ENCODE data around the gene UBR3. TPM values are rescaled to one million over a fixed set of nuclear protein-coding genes. Genes with fewer than 3 reads are reported as not detected.

The UBR3 gene
- total RNA-seq, result 46.0 and 49.8 TPM in 2 replicates

GRCh38 chr2:169827272-169828140 is at the start of gene UBR3:
TSS of gene UBR3 (plus strand) at chr2:169827454. CDS start at chr2:169827508, 54 bp downstream.

GRCh38 chr2:169798718-169799592 is 28.3 kb upstream of the UBR3 start, which contains the start of gene SSB:
TSS of gene SSB (plus strand) at chr2:169798871. CDS start at chr2:169800961, 2,090 bp downstream.

GRCh38 chr2:169824373-169825333 is 2.6 kb upstream of the UBR3 start, which contains the start of gene METTL5:
TSS of gene METTL5 (minus strand) at chr2:169824905. CDS start at chr2:169824597, 308 bp downstream.

Other genes starting within 250 kb of the UBR3 start
- gene PPIG, start 243.1 kb upstream of the UBR3 start, total RNA-seq, result 30.7 and 32.4 TPM in 2 replicates
- not detected in 2 replicates for gene CFAP210, start 133.0 kb upstream of the UBR3 start, total RNA-seq
- 1.5 and 1.8 TPM in 2 replicates for gene PHOSPHO2, start 133.0 kb upstream of the UBR3 start, total RNA-seq
- 2.4 and 3.3 TPM in 2 replicates for gene KLHL23, start 93.6 kb upstream of the UBR3 start, total RNA-seq
- 92.3 and 112 TPM in 2 replicates for gene SSB, start 28.6 kb upstream of the UBR3 start, total RNA-seq
- 33.6 and 37.5 TPM in 2 replicates for gene METTL5, start 2.5 kb upstream of the UBR3 start, total RNA-seq